Ascending aorta (tissue), 2 donors: ENCODE results near the gene TMEM217. TPM values are rescaled to one million over a fixed set of nuclear protein-coding genes. Genes with fewer than 3 reads are reported as not detected.
A peak's percentile ranks its signal among the peaks of the same experiment; 100 is the strongest.
"Not testable (repeated sequence)": the region's sequence is repeated elsewhere in the genome, so short reads cannot be mapped to it uniquely, and the experiment has no call there.

Source experiments
- DNase-seq, 2 donors: peaks; one replicate each; pipeline ENCODE4 v3.0.0-alpha.2; 2019; ENCODE audit warnings: low spot score in 2 of 2
- H3K27ac ChIP-seq, 2 donors: fragments of 200-600 bp; sonication (generic); one replicate each; pipeline ENCODE4 v1.5.1; 2016 to 2017; ENCODE audit warnings: mild to moderate bottlenecking in 1 of 2
- H3K27me3 ChIP-seq: fragments of 200-600 bp; sonication (generic); one replicate; pipeline ENCODE4 v1.5.1; 2017
- H3K36me3 ChIP-seq, 2 donors: fragments of 200-600 bp; sonication (generic); one replicate each; pipeline ENCODE4 v1.5.1; 2016
- H3K4me1 ChIP-seq, 2 donors: fragments of 200-600 bp; sonication (generic); one replicate each; pipeline ENCODE4 v1.5.1; 2016 to 2017; ENCODE audit warnings: mild to moderate bottlenecking in 1 of 2
- H3K4me3 ChIP-seq, 2 donors: fragments of 200-600 bp; sonication (generic); one replicate each; pipeline ENCODE4 v1.5.1; 2016 to 2017; ENCODE audit warnings: mild to moderate bottlenecking in 1 of 2
- H3K9me3 ChIP-seq, 2 donors: fragments of 200-600 bp; sonication (generic); one replicate each; pipeline ENCODE4 v1.5.1; 2016
- CTCF ChIP-seq, 3 experiments: fragments of 200-600 bp in 2 of 3; fragments of 450-650 bp in 1 of 3; sonication (generic) in 2 of 3; IDR thresholded peaks; one replicate each; pipeline ENCODE4 v1.5.1; 2016 to 2019; ENCODE audit warnings: antibody characterized with exemption in 3 of 3, mild to moderate bottlenecking in 1 of 3, moderate library complexity in 1 of 3
- intact Hi-C: fragments of 100-400 bp; cut with DNase I; formaldehyde crosslinking; loops from one replicate; pipeline ENCODE4 v1.15.1; 2023
- total RNA-seq: library from RNA; depleted of rRNA; stranded (reverse); fragments of >200 nt; gene quantifications from one replicate; pipeline ENCODE4 v1.1.0, GENCODE V29; 2016

The TMEM217 gene
- not detected for total RNA-seq

- intact Hi-C loops = loop anchor here (1.0 kb wide), 2 partner anchors 13 to 26 kb away; no protein-coding TSS in a partner anchor
- no peak for TF ChIP-seq CTCF (IDR thresholded peaks at IDR 0.05)
- DNase-seq = peak; percentile 89 to 98
- Histone ChIP-seq H3K4me1 (peaks cover 7 to 8% of the 10 kb centered on the region in 2 donors), H3K4me3 (peak within 1 kb of the TSS; percentile 89 to 90), H3K36me3 (no peaks in the 10 kb centered on the region), H3K9me3 (no peaks in the 10 kb centered on the region), H3K27ac (peak within 1 kb of the TSS; percentile 84 to 88), H3K27me3 (no peaks in the 10 kb centered on the region)
Observed at GRCh38 chr6:37257634-37258404, at the start of gene TMEM217, which contains the start of gene TBC1D22B. Gene TMEM217, minus strand, starts transcription at chr6:37258144. Its CDS starts 39,114 bp downstream, at chr6:37219030. Gene TBC1D22B, plus strand, starts transcription at chr6:37257772. Its CDS starts 146 bp downstream, at chr6:37257918.

DNA sequence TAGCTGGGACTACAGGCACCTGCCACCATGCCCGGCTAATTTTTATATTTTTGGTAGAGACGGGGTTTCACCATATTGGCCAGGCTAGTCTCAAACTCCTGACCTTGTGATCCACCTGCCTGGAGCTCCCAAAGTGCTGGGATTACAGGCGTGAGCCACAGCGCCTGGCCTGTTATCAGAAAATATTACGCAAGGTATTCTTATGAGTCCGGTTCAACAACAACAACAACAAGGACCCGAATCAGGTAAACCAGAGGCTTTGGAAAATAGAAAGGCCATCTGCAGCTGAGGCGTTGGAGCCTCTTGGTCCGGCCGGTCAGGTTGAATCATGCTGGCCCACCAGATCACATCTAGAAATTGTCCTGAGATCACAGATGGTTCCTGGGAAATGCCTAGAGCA, 49.5 kb upstream of the TMEM217 start:
- DNase-seq, H3K27me3 ChIP-seq, H3K4me3 ChIP-seq, H3K9me3 ChIP-seq, intact Hi-C loops: not testable (repeated sequence)
- Histone ChIP-seq H3K36me3 (peaks cover 7 to 12% of the 10 kb centered on the region in 2 donors), H3K27ac (peak overlapping the region; percentile 72 to 75), H3K4me1 (peaks cover 2 to 17% of the 10 kb centered on the region in 2 donors)

GRCh38 chr6:37306624-37307222, 48.8 kb upstream of the TMEM217 start:
- no peak for TF ChIP-seq CTCF (IDR thresholded peaks at IDR 0.05)
- no peaks in the 10 kb centered on the region for H3K9me3 ChIP-seq
- intact Hi-C loops = no loop called here

GRCh38 chr6:37305841-37306425, 48.0 kb upstream of the TMEM217 start:
- Histone ChIP-seq H3K27ac (no peak overlapping the region), H3K9me3 (no peaks in the 10 kb centered on the region), H3K36me3 (peaks cover 12 to 19% of the 10 kb centered on the region in 2 donors), H3K4me3 (no peak overlapping the region), H3K27me3 (no peaks in the 10 kb centered on the region), H3K4me1 (peaks cover 2 to 17% of the 10 kb centered on the region in 2 donors)
- no peak for DNase-seq
- no peak for TF ChIP-seq CTCF (IDR thresholded peaks at IDR 0.05)
- intact Hi-C loops = loop anchor here (1.0 kb wide), 1 partner anchor 17 kb away; no protein-coding TSS in a partner anchor

More at GRCh38 chr6:37306624-37307222, 48.8 kb upstream of the TMEM217 start:
- no peak for DNase-seq
- H3K27ac ChIP-seq = no peak overlapping the region
- peaks cover 2 to 17% of the 10 kb centered on the region in 2 donors for H3K4me1 ChIP-seq
- H3K27me3 ChIP-seq = no peaks in the 10 kb centered on the region
- no peak overlapping the region for H3K4me3 ChIP-seq
- peaks cover 12 to 13% of the 10 kb centered on the region in 2 donors for H3K36me3 ChIP-seq

- TF ChIP-seq CTCF (IDR thresholded peaks at IDR 0.05) = no peak
- intact Hi-C loops = loop anchor here (1.0 kb wide), 1 partner anchor 15 kb away; no protein-coding TSS in a partner anchor
- no peak for DNase-seq
- peaks cover 2 to 17% of the 10 kb centered on the region in 2 donors for H3K4me1 ChIP-seq
- H3K4me3 ChIP-seq = no peak overlapping the region
- peaks cover 12 to 19% of the 10 kb centered on the region in 2 donors for H3K36me3 ChIP-seq
- no peak overlapping the region for H3K27ac ChIP-seq
- H3K9me3 ChIP-seq = no peaks in the 10 kb centered on the region
- H3K27me3 ChIP-seq = no peaks in the 10 kb centered on the region
Observed at GRCh38 chr6:37304766-37305165, 46.8 kb upstream of the TMEM217 start.
